Measurements from ENCODE around the gene B9D2. TPM values are rescaled to one million over a fixed set of nuclear protein-coding genes. Genes with fewer than 3 reads are reported as not detected.

B9D2 gene
- total RNA-seq, 4 donors from 2014 or later, result 1.6 to 4.8 (median 3.1) TPM

DNA sequence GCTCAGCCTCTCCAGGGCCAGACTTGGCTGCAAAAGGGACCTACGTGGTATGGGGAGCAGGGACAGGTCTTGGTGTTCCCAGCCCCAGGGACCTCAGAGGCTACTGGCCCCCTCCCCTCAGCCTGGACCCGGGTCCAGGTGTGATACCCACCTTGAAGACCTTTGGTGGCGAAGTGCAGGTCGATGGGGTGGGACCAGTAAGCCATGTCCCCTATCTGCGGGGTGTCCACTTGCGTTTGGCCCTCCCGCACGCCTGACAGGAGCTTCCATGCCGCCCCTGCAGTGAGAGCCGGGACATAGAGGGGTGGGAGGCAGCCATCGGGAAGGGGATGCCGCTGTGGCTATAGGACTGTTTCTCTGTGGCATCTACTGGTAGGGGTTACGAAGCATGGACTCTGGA, 6.2 kb downstream of the B9D2 start:
- TF ChIP-seq, protein P1, sequence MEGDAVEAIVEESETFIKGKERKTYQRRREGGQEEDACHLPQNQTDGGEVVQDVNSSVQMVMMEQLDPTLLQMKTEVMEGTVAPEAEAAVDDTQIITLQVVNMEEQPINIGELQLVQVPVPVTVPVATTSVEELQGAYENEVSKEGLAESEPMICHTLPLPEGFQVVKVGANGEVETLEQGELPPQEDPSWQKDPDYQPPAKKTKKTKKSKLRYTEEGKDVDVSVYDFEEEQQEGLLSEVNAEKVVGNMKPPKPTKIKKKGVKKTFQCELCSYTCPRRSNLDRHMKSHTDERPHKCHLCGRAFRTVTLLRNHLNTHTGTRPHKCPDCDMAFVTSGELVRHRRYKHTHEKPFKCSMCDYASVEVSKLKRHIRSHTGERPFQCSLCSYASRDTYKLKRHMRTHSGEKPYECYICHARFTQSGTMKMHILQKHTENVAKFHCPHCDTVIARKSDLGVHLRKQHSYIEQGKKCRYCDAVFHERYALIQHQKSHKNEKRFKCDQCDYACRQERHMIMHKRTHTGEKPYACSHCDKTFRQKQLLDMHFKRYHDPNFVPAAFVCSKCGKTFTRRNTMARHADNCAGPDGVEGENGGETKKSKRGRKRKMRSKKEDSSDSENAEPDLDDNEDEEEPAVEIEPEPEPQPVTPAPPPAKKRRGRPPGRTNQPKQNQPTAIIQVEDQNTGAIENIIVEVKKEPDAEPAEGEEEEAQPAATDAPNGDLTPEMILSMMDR (IDR thresholded peaks at IDR 0.05; ENCODE audit: low read depth), result no peak

DNA sequence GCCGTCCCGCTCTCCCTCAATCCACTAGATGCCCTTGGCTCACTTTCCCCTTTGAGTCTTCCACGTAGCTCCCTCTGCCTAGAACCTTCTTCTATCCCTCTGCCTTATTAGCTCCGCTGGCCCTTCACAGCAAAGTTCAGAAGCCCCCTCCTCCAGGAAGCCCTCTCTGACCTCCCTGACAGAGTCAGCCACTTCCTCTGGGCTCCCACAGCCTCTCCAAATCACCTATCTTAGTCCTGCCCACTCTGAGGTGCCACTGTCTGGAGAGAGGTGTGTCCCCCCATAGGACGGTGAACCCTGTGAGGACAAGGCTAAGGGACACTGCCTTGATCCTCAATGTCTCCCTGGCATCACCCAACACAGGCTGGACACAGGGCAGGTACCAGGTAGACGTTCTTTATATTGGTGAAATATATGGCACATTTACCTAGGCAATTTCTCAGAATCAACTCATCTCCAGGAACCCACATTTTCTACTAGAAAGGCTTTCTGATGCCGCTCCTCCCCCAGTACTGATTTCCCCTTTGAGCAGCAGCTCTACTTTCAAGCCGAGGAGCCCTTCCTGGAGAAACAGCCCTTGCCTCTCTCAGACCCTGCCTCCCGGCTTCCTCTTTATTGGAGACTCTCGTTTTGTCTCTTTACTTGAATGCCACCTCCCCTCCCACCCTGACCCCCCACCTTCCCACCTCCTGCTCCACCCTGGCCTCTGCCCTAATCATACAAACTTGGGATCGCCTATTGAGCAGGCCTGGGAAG, 6.8 kb downstream of the B9D2 start:
- TF ChIP-seq, protein P1 (IDR thresholded peaks at IDR 0.05; ENCODE audit: low read depth), result no peak

DNA sequence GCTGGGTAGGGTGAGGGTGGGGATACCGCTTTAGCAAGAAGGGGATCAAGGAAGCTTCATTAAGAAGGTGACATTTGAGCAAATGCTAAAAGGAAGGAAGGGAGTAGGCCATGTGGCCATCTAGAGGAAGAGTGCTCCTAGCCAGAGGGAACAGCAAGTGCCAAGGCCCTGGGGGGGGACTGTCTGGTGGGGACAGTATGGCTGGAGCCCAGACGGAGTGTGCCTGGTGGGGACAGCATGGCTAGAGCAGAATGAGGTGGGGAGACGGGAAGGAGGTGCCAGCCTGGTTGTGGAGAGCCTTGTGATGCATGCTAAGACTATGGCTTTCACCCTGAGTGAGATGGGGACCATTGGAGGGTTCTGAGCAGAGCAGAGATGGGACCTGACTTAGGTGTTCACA, 8.1 kb downstream of the B9D2 start:
- TF ChIP-seq, protein P1 (IDR thresholded peaks at IDR 0.05; ENCODE audit: low read depth), result no peak

DNA sequence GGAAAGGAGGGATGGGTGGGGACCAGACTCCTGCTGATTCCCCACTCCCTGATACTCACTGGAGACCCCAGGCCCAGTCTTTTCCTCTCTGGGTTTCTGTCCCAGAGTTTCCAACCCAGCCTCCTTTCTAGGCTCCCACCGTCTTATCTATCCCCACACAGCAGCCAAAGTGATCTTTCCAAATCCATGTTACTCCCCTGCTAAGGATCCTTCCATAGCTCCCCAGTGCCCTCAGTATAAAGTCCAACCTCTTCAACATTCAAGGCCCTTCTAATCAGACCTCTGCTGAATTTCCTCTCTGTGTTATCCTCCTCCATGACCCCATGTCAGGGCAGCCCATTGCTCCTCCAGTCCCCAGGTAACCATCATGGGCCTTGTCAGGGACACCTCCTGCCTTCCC, 8.9 kb downstream of the B9D2 start:
- TF ChIP-seq, protein P1 (IDR thresholded peaks at IDR 0.05; ENCODE audit: low read depth), result no peak

DNA sequence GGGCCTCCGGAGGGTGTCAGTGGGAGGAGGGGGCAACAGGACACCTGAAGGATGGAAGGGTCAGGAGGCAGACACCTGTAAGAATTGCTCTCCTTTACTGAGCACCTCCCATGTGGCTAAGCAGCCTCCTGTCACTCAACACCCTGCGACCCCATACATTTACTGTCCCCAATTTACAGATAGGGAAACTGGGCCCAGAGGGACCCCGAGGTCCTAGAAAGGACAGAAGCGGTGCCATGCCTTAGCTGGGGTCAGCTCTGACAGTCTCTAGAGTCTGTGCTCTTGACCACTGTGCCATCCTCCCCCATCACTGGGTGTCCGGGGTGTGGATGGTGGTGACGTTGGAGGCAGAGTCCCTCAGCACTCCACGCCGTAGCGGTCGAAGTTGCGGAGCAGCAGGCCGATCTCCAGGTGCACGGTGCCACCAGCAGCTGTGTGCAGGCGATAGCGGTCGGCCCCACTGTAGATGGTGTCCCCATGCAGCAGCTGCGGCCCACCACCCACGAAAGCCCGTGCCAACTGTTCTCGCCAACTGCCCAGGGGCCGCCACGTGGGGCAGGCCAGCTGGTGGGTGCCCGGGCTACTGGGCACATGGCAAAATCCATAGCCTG, 9.5 kb downstream of the B9D2 start:
- TF ChIP-seq, protein P1 (IDR thresholded peaks at IDR 0.05; ENCODE audit: low read depth), result no peak

DNA sequence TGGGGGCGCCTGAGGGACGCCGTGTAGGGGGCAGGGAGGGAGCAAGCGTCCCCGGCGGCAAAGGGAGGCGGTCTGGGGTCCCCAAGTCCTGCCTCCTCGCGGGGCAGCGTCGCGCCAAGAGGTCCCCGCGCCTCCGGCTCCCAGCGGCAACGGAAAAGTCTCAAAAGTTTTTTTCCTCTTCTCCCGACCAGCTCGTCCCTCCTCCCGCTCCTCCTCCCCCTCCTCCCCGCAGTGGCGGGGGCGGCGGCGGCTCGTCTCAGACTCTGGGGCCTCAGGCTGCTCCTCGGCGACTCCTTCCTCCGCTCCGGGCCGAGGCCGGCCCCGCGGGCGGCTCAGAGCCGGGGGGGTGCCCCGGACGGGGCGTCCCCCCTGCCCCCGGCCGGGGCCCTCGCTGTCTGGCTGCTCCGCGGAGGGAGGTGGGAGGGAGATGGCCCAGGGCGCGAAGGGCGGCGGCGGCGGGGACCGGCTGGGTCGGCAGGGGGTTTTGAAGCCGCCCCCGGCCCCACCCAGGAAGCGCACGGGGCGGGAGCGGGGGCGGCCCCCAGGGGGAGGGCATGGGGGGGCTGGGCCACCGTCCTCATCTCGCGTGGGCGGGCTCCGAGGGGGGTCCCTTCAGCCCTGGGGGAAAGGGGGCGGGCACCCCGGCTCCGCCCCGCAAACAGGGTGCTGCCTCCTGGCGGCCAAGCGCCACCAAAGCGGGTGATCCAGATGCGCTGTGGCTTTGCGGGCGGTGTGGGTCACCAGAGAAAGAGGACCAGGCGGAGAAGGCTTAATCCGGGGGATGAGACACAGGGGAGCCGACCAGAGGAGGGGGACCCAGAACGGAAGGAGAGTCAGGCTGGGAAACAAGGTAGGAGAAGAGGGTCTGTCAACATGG, 10.2 kb downstream of the B9D2 start, which contains the start of gene TGFB1:
Gene TGFB1, minus strand, starts transcription at position 457 of the 877 bp plus-strand sequence. CDS start 878 bp downstream, outside the sequence.
- TF ChIP-seq, protein P1 (IDR thresholded peaks at IDR 0.05; ENCODE audit: low read depth), result no peak

All from subcutaneous adipose tissue (tissue), 4 donors.